ENCODE measurements around the gene GABRG3.

- TF ChIP-seq CTCF (IDR thresholded peaks at IDR 0.05; ENCODE audit: low read depth, low read length, missing input control) = no peak
- TF ChIP-seq RXRA (IDR thresholded peaks at IDR 0.05) = no peak
- no peak for TF ChIP-seq JUND (IDR thresholded peaks at IDR 0.05)
- TF ChIP-seq GABPA (IDR thresholded peaks at IDR 0.05 in 1 of 2, conservative IDR thresholded peaks at IDR 0.05 in 1 of 2) = no peak
- no peak for TF ChIP-seq FOXA1 (IDR thresholded peaks at IDR 0.05)
- no peak for TF ChIP-seq REST (IDR thresholded peaks at IDR 0.05)
- no peak for TF ChIP-seq YY1 (IDR thresholded peaks at IDR 0.05)
- TF ChIP-seq MAX (IDR thresholded peaks at IDR 0.05) = no peak
- TF ChIP-seq SP1 (IDR thresholded peaks at IDR 0.05) = no peak
- TF ChIP-seq TAF1 (conservative IDR thresholded peaks at IDR 0.05) = no peak
- TF ChIP-seq HNF4A (conservative IDR thresholded peaks at IDR 0.05) = no peak
- no peak for TF ChIP-seq RAD21 (IDR thresholded peaks at IDR 0.05)
- no peak for TF ChIP-seq ZBTB33 (IDR thresholded peaks at IDR 0.05)
- TF ChIP-seq ATF3 (IDR thresholded peaks at IDR 0.05) = no peak
Measured at GRCh38 chr15:27043770-27044169, 72.8 kb downstream of the GABRG3 start.

Data from liver (tissue), 3 donors.